ENCODE data around the gene GBGT1. TPM values are rescaled to one million over a fixed set of nuclear protein-coding genes. Genes with fewer than 3 reads are reported as not detected.
A peak's percentile ranks its signal among the peaks of the same experiment; 100 is the strongest.

Gene GBGT1
- total RNA-seq, 4 donors from 2014 or later: 7.0 to 49.5 (median 14.1) TPM

GRCh38 chr9:133103183-133103986, 60.3 kb downstream of the GBGT1 start:
- peaks cover 0 to 96% (median 0%) of the 10 kb centered on the region in 3 donors for H3K36me3 ChIP-seq
- H3K27me3 ChIP-seq: no peaks in the 10 kb centered on the region
- TF ChIP-seq POLR2A (IDR thresholded peaks at IDR 0.05) (no peak), CTCF (IDR thresholded peaks at IDR 0.05) (peak; percentile 96 to 99 (median 96))
- no peaks in the 10 kb centered on the region for H3K9me3 ChIP-seq
- H3K27ac ChIP-seq: peak overlapping the region in 3 of 4 donors; percentile 16 to 69 (median 58)
- H3K4me3 ChIP-seq: no peak overlapping the region
- DNase-seq: peak; percentile 62 to 83 (median 83)
- H3K4me1 ChIP-seq: peaks cover 0 to 8% (median 0%) of the 10 kb centered on the region in 4 donors

Other genes with a start within 250 kb of the GBGT1 start
- 100 to 1,000 TPM in 1 of 4 donors, 10 to 100 TPM in 3; 38.4 to 155 (median 81.6) TPM for gene TSC1, start 219.3 kb downstream of the GBGT1 start, total RNA-seq
- gene GFI1B, start 185.2 kb downstream of the GBGT1 start, total RNA-seq: 1 to 10 TPM in 2 of 4 donors, under 1 TPM in 1, not detected in 1; 0.88 to 2.7 (median 2.4) TPM
- gene GTF3C5, start 132.9 kb downstream of the GBGT1 start, total RNA-seq: 100 to 1,000 TPM in 1 of 4 donors, 10 to 100 TPM in 3; 63.7 to 103 (median 73.5) TPM
- gene CEL, start 101.9 kb downstream of the GBGT1 start, total RNA-seq: 1 to 10 TPM; 1.6 to 9.1 (median 5.8) TPM
- gene RALGDS, start 42.7 kb downstream of the GBGT1 start, total RNA-seq: 100 to 1,000 TPM in 2 of 4 donors, 10 to 100 TPM in 2; 53.1 to 237 (median 139) TPM
- gene OBP2B, start 45.3 kb upstream of the GBGT1 start, total RNA-seq: not detected
- 100 to 1,000 TPM in 2 of 4 donors, 10 to 100 TPM in 2; 43.7 to 283 (median 148) TPM for gene ABO, start 111.3 kb upstream of the GBGT1 start, total RNA-seq
- gene SURF6, start 172.3 kb upstream of the GBGT1 start, total RNA-seq: 10 to 100 TPM; 16.1 to 41.2 (median 26.8) TPM
- gene MED22, start 184.2 kb upstream of the GBGT1 start, total RNA-seq: 10 to 100 TPM; 23.5 to 42.1 (median 31.2) TPM
- 1,000 to 10,000 TPM in 1 of 4 donors, 100 to 1,000 TPM in 3; 708 to 1,565 (median 870) TPM for gene RPL7A, start 184.3 kb upstream of the GBGT1 start, total RNA-seq
- gene SURF1, start 192.6 kb upstream of the GBGT1 start, total RNA-seq: 10 to 100 TPM; 41.2 to 75.1 (median 53.4) TPM
- 10 to 100 TPM in 3 of 4 donors, 1 to 10 TPM in 1; 5.4 to 18.9 (median 15.3) TPM for gene SURF2, start 192.6 kb upstream of the GBGT1 start, total RNA-seq
- gene SURF4, start 212.1 kb upstream of the GBGT1 start, total RNA-seq: 100 to 1,000 TPM in 3 of 4 donors, 10 to 100 TPM in 1; 56.9 to 281 (median 225) TPM
- gene STKLD1, start 212.5 kb upstream of the GBGT1 start, total RNA-seq: under 1 TPM in 1 of 4 donors, not detected in 3; 0.94 TPM

All from Peyer's patch (tissue), 4 donors.